Smooth muscle cell (in vitro differentiated cells): Measurements from ENCODE around the gene ZNF493. TPM values are rescaled to one million over a fixed set of nuclear protein-coding genes. Genes with fewer than 3 reads are reported as not detected.
A peak's percentile ranks its signal among the peaks of the same experiment; 100 is the strongest.

Source experiments
- DNase-seq: peaks from one replicate; lab custom pipeline; 2025; ENCODE audit not compliant: unreplicated experiment; lab: John Stamatoyannopoulos, UW
- H2AFZ ChIP-seq: fragments of 200-600 bp; sonication (generic); 2 replicates; pipeline ENCODE4 v1.6.0; 2016; ENCODE audit warnings: antibody characterized with exemption, low read depth, mild to moderate bottlenecking
- H3F3A ChIP-seq: fragments of 200-600 bp; sonication (generic); 2 replicates; pipeline ENCODE4 v1.6.0; 2017; ENCODE audit warnings: antibody characterized with exemption, low read depth
- H3K27ac ChIP-seq: fragments of 200-600 bp; sonication (generic); 2 replicates; pipeline ENCODE4 v1.5.1; 2016; ENCODE audit warnings: low read depth, mild to moderate bottlenecking
- H3K27me3 ChIP-seq: fragments of 200-600 bp; sonication (generic); 2 replicates; pipeline ENCODE4 v1.6.1; 2016; ENCODE audit warnings: low read depth, mild to moderate bottlenecking
- H3K36me3 ChIP-seq: fragments of 200-600 bp; sonication (generic); 2 replicates; pipeline ENCODE4 v1.5.1; 2016; ENCODE audit warnings: low read depth
- H3K4me1 ChIP-seq: fragments of 200-600 bp; sonication (generic); 2 replicates; pipeline ENCODE4 v1.5.1; 2016; ENCODE audit warnings: low read depth
- H3K4me2 ChIP-seq: fragments of 200-600 bp; sonication (generic); 2 replicates; pipeline ENCODE4 v1.6.0; 2016; ENCODE audit warnings: mild to moderate bottlenecking
- H3K4me3 ChIP-seq: fragments of 200-600 bp; sonication (generic); 2 replicates; pipeline ENCODE4 v1.5.1; 2016; ENCODE audit warnings: mild to moderate bottlenecking
- H3K79me2 ChIP-seq: fragments of 200-600 bp; sonication (generic); 2 replicates; pipeline ENCODE4 v1.6.0; 2016; ENCODE audit warnings: low read depth, mild to moderate bottlenecking
- H3K9ac ChIP-seq: fragments of 200-600 bp; sonication (generic); 2 replicates; pipeline ENCODE4 v1.6.0; 2016; ENCODE audit warnings: low read depth
- H3K9me3 ChIP-seq: fragments of 200-600 bp; sonication (generic); replicated peaks from 2 replicates; pipeline ENCODE4 v1.5.1; 2016; ENCODE audit warnings: low read depth
- H4K20me1 ChIP-seq: fragments of 200-600 bp; sonication (generic); 2 replicates; pipeline ENCODE4 v1.6.0; 2016; ENCODE audit warnings: low read depth
- WGBS: methylation state at CpG from one replicate; pipeline ENCODE4 v1.1.7; 2016; ENCODE audit warnings: low lambda C conversion rate; 5-methylcytosine and 5-hydroxymethylcytosine counted together
- polyA plus RNA-seq: library from polyadenylated mRNA; unstranded; fragments of >200 nt; fragmentation: Nextera tagmentation; extraction: Ambion mirVana; gene quantifications from 2 replicates; pipeline ENCODE4 v1.2.1, GENCODE V29; 2016
- total RNA-seq: library from RNA; depleted of rRNA; stranded (reverse); fragments of >200 nt; gene quantifications from 2 replicates; pipeline ENCODE4 v1.2.3, GENCODE V29; 2014
- TF ChIP-seq, protein P1 (sequence below): fragments of 200-600 bp; sonication (generic); IDR thresholded peaks from 2 replicates; pipeline ENCODE4 v1.5.1; 2017; ENCODE audit warnings: borderline replicate concordance, mild to moderate bottlenecking, antibody characterized with exemption; ENCODE audit not compliant: insufficient read depth, poor library complexity, severe bottlenecking

Gene ZNF493
- total RNA-seq (20.3 and 23.9 TPM in 2 replicates), polyA plus RNA-seq (2.6 and 8.2 TPM in 2 replicates)

DNA sequence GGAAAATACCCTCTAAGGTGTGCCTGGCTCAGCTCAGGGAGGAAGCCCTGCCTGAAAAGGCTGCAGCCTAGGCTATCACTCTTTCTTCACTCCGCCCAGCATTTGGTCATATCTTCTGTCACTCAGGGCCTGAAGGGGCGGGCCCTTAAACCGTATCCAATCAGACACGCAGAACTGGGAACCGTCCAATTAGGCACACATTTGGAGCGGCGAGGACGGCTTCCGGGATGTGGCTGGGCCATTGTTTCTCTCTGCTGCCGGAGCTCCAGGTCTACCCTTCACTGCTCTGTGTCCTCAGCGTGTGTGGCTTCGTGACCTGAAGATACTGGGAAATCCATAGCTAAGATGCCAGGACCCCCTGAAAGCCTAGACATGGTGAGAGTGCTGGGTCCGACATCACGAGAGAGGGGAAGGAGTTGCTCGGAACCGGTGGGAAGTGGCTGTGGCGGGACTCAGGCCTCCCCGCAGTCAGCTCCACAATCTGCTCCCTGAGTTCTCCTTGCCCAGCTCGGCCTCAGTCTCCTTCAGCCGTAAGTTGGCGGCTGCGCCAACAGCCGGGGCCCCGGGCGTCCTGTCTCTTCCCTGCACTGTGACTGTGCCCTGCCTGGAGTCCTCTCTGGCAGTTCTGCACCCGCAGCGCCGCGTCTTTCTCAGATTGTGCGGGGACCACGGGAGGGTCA, at the start of gene ZNF493:
TSS of gene ZNF493 (plus strand) at position 241 of the 680 bp plus-strand sequence. CDS start at position 346, 105 bp downstream.
- Histone ChIP-seq H3K27me3 (no peaks in the 10 kb centered on the region), H3K27ac (peak within 1 kb of the TSS; percentile 72), H3K9me3 (peaks cover 3% of the 10 kb centered on the region), H3K9ac (peak within 1 kb of the TSS; percentile 87), H2AFZ (peak within 1 kb of the TSS; percentile 95), H3F3A (no peaks in the 10 kb centered on the region), H3K79me2 (peaks cover 44% of the 10 kb centered on the region), H3K4me2 (peak within 1 kb of the TSS; percentile 93), H4K20me1 (no peaks in the 10 kb centered on the region), H3K4me3 (peak within 1 kb of the TSS; percentile 92), H3K4me1 (peaks cover 7% of the 10 kb centered on the region), H3K36me3 (peaks cover 7% of the 10 kb centered on the region)
- peak; percentile 45 for DNase-seq
- WGBS: under 1% methylated on average over 31 of the region's 31 CpGs
- TF ChIP-seq, protein P1, sequence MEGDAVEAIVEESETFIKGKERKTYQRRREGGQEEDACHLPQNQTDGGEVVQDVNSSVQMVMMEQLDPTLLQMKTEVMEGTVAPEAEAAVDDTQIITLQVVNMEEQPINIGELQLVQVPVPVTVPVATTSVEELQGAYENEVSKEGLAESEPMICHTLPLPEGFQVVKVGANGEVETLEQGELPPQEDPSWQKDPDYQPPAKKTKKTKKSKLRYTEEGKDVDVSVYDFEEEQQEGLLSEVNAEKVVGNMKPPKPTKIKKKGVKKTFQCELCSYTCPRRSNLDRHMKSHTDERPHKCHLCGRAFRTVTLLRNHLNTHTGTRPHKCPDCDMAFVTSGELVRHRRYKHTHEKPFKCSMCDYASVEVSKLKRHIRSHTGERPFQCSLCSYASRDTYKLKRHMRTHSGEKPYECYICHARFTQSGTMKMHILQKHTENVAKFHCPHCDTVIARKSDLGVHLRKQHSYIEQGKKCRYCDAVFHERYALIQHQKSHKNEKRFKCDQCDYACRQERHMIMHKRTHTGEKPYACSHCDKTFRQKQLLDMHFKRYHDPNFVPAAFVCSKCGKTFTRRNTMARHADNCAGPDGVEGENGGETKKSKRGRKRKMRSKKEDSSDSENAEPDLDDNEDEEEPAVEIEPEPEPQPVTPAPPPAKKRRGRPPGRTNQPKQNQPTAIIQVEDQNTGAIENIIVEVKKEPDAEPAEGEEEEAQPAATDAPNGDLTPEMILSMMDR: no peak

DNA sequence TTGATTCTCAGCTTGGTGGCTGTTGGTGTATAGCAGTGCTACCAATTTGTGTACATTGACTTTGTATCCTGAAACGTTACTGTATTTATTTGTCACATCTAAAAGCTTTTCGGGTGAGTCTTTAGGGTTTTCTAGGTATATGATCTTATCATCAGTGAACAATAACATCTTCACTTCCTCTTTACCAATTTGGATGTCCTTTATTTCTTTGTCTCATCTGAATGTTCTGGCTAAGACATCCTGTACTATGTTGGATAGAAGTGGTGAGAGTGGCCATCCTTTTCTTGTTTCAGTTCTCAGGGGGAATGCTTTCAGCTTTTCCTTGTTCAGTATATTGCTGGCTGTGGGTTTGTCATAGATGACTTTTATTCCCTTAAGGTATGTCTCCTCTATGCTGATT, 44.1 kb upstream of the ZNF493 start:
- H2AFZ ChIP-seq: no peak overlapping the region
- no peak overlapping the region for H3K4me3 ChIP-seq
- WGBS: 68% methylated on average over 2 of the region's 2 CpGs
- no peaks in the 10 kb centered on the region for H3K9me3 ChIP-seq
- H3K4me1 ChIP-seq: no peaks in the 10 kb centered on the region
- no peaks in the 10 kb centered on the region for H3F3A ChIP-seq
- DNase-seq: no peak
- H3K27ac ChIP-seq: no peak overlapping the region
- H3K27me3 ChIP-seq: no peaks in the 10 kb centered on the region
- H3K4me2 ChIP-seq: no peak overlapping the region
- no peaks in the 10 kb centered on the region for H3K79me2 ChIP-seq
- H3K9ac ChIP-seq: no peak overlapping the region
- TF ChIP-seq, protein P1: no peak
- H4K20me1 ChIP-seq: no peaks in the 10 kb centered on the region
- H3K36me3 ChIP-seq: no peaks in the 10 kb centered on the region

DNA sequence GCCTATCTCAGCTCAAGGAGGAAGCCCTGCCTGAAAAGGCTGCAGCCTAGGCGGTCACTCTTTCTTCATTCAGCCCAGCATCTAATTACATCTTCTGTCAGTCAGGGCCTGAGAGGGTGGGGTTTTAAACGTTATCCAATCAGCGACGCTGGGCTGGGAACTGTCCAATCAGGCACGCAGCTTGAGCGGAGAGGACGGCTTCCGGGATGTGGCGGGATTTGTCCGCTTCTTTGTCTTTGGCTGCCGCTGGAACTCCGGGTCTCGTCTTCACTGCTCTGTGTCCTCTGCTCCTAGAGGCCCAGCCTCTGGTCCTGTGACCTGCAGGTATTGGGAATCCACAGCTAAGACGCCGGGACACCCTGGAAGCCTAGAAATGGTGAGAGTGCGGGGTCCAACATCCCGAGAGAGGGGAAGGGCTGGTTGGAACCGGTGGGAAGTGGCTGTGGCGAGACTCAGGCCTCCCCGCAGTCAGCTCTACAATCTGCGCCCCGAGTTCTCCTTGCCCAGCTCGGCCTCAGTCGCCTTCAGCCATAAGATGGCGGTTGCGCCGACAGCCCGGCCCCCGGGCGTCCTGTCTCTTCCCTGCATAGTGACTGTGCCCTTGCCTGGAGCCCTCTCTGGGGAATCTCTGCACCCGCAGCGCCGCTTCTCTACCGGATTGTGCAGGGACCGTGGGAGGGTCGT, 38.0 kb upstream of the ZNF493 start, which contains the start of gene ZNF738:
TSS of gene ZNF738 (plus strand) at position 233 of the 684 bp plus-strand sequence. CDS start at position 374, 141 bp downstream.
- no peaks in the 10 kb centered on the region for H3K27me3 ChIP-seq
- no peaks in the 10 kb centered on the region for H3K9me3 ChIP-seq
- H3K27ac ChIP-seq: peak within 1 kb of the TSS; percentile 91
- peak; percentile 48 for DNase-seq
- H3K36me3 ChIP-seq: no peaks in the 10 kb centered on the region
- H3F3A ChIP-seq: no peaks in the 10 kb centered on the region
- no peaks in the 10 kb centered on the region for H3K4me1 ChIP-seq
- peak within 1 kb of the TSS; percentile 92 for H3K9ac ChIP-seq
- H2AFZ ChIP-seq: peak within 1 kb of the TSS; percentile 99
- peak within 1 kb of the TSS; percentile 99 for H3K4me3 ChIP-seq
- H3K4me2 ChIP-seq: peak within 1 kb of the TSS; percentile 96
- whole genome bisulfite sequencing: 1% methylated on average over 36 of the region's 36 CpGs
- H3K79me2 ChIP-seq: peaks cover 32% of the 10 kb centered on the region
- no peaks in the 10 kb centered on the region for H4K20me1 ChIP-seq
- TF ChIP-seq, protein P1: no peak
